Esophagus squamous epithelium (tissue), 4 donors: Measurements from ENCODE around the gene HACL1.
"Not testable (repeated sequence)": the region's sequence is repeated elsewhere in the genome, so short reads cannot be mapped to it uniquely, and the experiment has no call there.

Experiments used
- POLR2A ChIP-seq, 4 donors: fragments of 450-650 bp; IDR thresholded peaks; one replicate each; pipeline ENCODE4 v1.6.1; 2017; ENCODE audit warnings: antibody characterized with exemption in 4 of 4, mild to moderate bottlenecking in 4 of 4, moderate library complexity in 3 of 4
- TF ChIP-seq, protein P1 (sequence below), 6 experiments: fragments of 450-650 bp in 4 of 6; fragments of 200-600 bp in 2 of 6; sonication (generic) in 2 of 6; IDR thresholded peaks; one replicate each; pipeline ENCODE4 v1.5.1; 2016 to 2019; ENCODE audit warnings: antibody characterized with exemption in 6 of 6, mild to moderate bottlenecking in 4 of 6, moderate library complexity in 4 of 6

DNA sequence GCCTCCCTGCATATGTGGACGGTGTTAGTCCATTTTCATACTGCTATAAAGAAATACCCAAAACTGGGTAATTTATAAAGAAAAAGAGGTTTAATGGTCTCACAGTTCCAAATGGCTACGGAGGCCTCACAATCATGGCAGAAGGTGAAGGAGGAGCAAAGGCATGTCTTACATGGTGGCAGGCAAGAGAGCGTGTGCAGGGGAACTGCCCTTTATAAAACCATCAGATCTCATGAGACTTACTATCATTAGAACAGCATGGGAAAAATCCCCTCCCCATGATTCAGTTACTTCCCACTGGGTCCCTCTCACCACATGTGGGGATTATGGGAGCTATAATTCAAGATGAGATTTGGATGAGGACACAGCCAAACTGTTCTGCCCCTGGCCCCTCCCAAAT, 1.4 kb upstream of the HACL1 start:
- TF ChIP-seq, protein P1, sequence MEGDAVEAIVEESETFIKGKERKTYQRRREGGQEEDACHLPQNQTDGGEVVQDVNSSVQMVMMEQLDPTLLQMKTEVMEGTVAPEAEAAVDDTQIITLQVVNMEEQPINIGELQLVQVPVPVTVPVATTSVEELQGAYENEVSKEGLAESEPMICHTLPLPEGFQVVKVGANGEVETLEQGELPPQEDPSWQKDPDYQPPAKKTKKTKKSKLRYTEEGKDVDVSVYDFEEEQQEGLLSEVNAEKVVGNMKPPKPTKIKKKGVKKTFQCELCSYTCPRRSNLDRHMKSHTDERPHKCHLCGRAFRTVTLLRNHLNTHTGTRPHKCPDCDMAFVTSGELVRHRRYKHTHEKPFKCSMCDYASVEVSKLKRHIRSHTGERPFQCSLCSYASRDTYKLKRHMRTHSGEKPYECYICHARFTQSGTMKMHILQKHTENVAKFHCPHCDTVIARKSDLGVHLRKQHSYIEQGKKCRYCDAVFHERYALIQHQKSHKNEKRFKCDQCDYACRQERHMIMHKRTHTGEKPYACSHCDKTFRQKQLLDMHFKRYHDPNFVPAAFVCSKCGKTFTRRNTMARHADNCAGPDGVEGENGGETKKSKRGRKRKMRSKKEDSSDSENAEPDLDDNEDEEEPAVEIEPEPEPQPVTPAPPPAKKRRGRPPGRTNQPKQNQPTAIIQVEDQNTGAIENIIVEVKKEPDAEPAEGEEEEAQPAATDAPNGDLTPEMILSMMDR (IDR thresholded peaks at IDR 0.05) = not testable (repeated sequence)
- TF ChIP-seq POLR2A (IDR thresholded peaks at IDR 0.05) = not testable (repeated sequence)
